HG03520 (cell line): Measurements from ENCODE around the gene RNF217.
"Not testable (repeated sequence)": the region's sequence is repeated elsewhere in the genome, so short reads cannot be mapped to it uniquely, and the experiment has no call there.

Source experiments
- ATAC-seq: cut with Tn5 transposase; IDR thresholded peaks from one replicate; pipeline ENCODE4 v1.9.1; 2021; ENCODE audit warnings: mild to moderate bottlenecking, moderate library complexity; ENCODE audit not compliant: unreplicated experiment

Gene RNF217

DNA sequence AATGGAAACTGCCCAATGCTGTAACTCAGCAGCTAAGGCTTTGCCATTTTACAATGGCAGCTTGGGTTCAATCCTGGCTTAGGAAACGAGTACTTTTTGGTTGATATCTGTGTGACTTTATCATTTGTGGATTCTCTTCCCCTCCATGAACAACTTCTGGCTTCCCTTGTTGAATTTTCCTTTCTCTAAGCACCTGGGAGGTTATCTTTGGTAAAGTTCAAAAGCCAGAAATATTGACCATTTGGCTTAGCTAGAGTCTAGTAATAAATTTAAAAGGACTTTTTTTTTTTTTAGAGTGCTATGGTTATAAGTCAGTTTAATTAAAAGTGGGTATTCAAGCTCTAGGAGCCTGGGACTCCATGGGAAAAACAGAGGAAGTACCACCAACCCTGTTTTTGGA is 159.7 kb downstream of the RNF217 start:
- no peak for ATAC-seq

- ATAC-seq, result no peak
These were observed 160.8 kb downstream of the RNF217 start for GRCh38 chr6:125123051-125123450.

GRCh38 chr6:125123468-125124048 is 161.3 kb downstream of the RNF217 start:
- no peak for ATAC-seq

DNA sequence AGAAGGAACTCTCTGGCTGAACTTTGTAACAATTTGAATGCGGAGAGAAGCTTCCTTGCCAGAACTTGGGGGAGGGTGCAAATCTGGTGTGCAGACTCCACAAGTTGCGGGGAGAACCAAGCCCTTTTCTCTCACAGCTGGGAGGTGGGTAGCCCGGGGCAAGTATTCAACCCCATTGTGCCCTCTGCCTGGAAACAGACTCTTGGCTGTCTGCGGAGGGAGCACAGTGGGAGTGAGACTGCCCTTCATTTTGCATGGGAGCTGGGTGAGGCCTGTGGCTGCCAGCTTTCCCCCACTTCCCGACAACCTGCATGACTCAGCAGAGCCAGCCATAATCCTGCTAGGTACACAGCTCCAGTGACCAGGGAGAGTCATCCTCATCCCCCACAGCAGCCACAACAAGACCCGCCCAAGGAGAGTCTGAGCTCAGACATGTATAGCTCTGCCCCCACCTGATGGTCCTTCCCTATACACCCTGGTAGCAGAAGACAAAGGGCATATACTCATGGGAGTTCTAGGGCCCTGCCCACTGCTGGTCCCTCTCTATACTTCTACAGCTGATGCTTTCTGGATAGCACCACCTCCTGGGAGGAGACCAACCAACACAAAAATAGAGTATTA is 161.9 kb downstream of the RNF217 start:
- no peak for ATAC-seq

DNA sequence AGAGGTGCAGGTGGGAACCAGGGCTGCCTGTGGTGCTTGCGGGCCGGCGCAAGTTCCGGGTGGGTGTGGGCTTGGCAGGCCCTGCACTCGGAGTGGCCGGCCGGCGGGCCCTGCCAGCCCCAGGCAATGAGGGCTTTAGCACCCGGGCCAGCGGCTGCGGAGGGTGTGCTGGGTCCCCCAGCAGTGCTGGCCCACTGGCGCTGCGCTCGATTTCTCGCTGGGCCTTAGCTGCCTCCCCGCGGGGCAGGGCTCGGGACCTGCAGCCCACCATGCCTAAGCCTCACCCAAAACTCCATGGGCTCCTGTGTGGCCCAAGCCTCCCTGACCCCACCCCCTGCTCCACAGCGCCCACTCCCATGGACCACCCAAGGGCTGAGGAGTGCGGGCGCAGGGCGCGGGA is 163.6 kb downstream of the RNF217 start:
- not testable (repeated sequence) for ATAC-seq

- ATAC-seq, result no peak
These were observed 167.1 kb downstream of the RNF217 start for GRCh38 chr6:125129354-125129753.

DNA sequence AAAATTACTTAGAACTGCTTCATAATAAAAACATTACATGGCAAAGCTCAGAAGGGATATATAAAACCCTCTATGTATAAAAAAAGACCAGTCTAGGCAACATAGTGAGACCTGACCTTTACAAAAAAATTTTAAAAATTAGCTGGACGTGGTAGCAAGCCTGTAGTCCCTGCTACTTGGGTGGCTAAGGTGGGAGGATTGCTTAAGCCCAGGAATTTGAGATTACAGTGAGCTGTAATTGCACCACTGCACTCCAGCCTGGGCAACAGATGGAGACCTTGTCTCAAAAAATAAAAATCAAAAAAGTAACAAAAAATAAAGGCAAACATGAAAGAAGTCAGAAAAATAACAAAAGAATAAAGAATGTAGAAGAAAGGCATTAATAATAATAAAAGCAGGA is 169.8 kb downstream of the RNF217 start:
- ATAC-seq, result no peak

DNA sequence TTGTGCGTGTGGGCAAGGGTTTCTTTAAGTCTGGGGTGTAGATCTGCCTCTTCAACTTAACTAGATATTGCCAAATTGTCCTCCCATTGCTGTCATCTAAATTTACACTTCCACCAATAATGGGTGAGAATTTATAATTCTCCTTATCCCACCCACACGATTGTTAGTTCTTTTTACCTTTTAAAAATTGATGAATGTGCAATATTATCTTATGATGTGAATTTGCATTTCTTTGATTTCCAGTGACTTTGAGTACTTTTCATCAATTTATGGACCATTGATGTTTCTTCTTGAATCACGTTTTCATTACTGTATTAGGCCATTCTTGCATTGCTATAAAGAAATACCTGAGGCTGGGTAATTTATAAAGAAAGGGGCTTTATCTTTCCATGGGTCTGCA is 174.1 kb downstream of the RNF217 start:
- no peak for ATAC-seq

GRCh38 chr6:125138083-125138482 is 175.8 kb downstream of the RNF217 start:
- no peak for ATAC-seq

- no peak for ATAC-seq
These were observed 178.6 kb downstream of the RNF217 start for GRCh38 chr6:125140808-125141207.
